GM19468 (cell line): ENCODE data around the gene IRF6.

Experiments
- ATAC-seq: cut with Tn5 transposase; IDR thresholded peaks from one replicate; pipeline ENCODE4 v1.9.1; 2021; ENCODE audit warnings: mild to moderate bottlenecking, moderate library complexity, moderate number of reproducible peaks; ENCODE audit not compliant: unreplicated experiment; ENCODE audit errors: extremely low read depth

The IRF6 gene

GRCh38 chr1:209805875-209806760 lies at the start of gene IRF6:
TSS of gene IRF6 (minus strand) at chr1:209806142. CDS start at chr1:209801413, 4,729 bp downstream.
- ATAC-seq, result peak; percentile 93

- ATAC-seq, result no peak
Measured at GRCh38 chr1:209855623-209856022, 49.7 kb upstream of the IRF6 start.

GRCh38 chr1:209855006-209855405 lies 49.1 kb upstream of the IRF6 start:
- no peak for ATAC-seq

- ATAC-seq, result no peak
Measured at GRCh38 chr1:209854196-209854595, 48.3 kb upstream of the IRF6 start.

GRCh38 chr1:209853676-209854075 lies 47.7 kb upstream of the IRF6 start:
- ATAC-seq, result no peak

- ATAC-seq, result no peak
Measured at GRCh38 chr1:209850342-209850979, 44.5 kb upstream of the IRF6 start.

- ATAC-seq, result no peak
Measured at GRCh38 chr1:209849388-209849787, 43.4 kb upstream of the IRF6 start.

GRCh38 chr1:209845408-209845725 lies 39.4 kb upstream of the IRF6 start:
- no peak for ATAC-seq

- no peak for ATAC-seq
Measured at GRCh38 chr1:209844695-209845407, 38.9 kb upstream of the IRF6 start.

- ATAC-seq, result no peak
Measured at GRCh38 chr1:209840611-209841010, 34.7 kb upstream of the IRF6 start.

GRCh38 chr1:209839875-209840546 lies 34.1 kb upstream of the IRF6 start:
- ATAC-seq, result no peak

- no peak for ATAC-seq
Measured at GRCh38 chr1:209838537-209838936, 32.6 kb upstream of the IRF6 start.

GRCh38 chr1:209837671-209838070 lies 31.7 kb upstream of the IRF6 start:
- ATAC-seq, result no peak

- ATAC-seq, result no peak
Measured at GRCh38 chr1:209835782-209836298, 29.9 kb upstream of the IRF6 start.

- no peak for ATAC-seq
Measured at GRCh38 chr1:209831615-209832014, 25.7 kb upstream of the IRF6 start.

- no peak for ATAC-seq
Measured at GRCh38 chr1:209830722-209831121, 24.8 kb upstream of the IRF6 start.

- ATAC-seq, result no peak
Measured at GRCh38 chr1:209829716-209830115, 23.8 kb upstream of the IRF6 start.

- peak; percentile 87 for ATAC-seq
Measured at GRCh38 chr1:209827384-209828262, 21.7 kb upstream of the IRF6 start, which contains the start of gene UTP25. TSS of gene UTP25 (plus strand) at chr1:209827972. CDS start at chr1:209828064, 92 bp downstream.
